Type B pancreatic cell (in vitro differentiated cells): Measurements from ENCODE around the gene TMTC2. TPM values are rescaled to one million over a fixed set of nuclear protein-coding genes. Genes with fewer than 3 reads are reported as not detected.

Experiments
- DNase-seq: peaks from one replicate; pipeline ENCODE4 v3.0.0; 2021; ENCODE audit warnings: mixed read lengths; ENCODE audit not compliant: unreplicated experiment; ENCODE audit errors: extremely low spot score
- H3K27ac Mint-ChIP-seq: 2 replicates; pipeline ENCODE4 v1.8.0; 2021; ENCODE audit warnings: mild to moderate bottlenecking, mixed read lengths
- H3K27me3 Mint-ChIP-seq: 2 replicates; pipeline ENCODE4 v1.8.0; 2021; ENCODE audit warnings: mixed read lengths
- H3K36me3 Mint-ChIP-seq: 2 replicates; pipeline ENCODE4 v1.8.0; 2021; ENCODE audit warnings: mixed read lengths
- H3K4me1 Mint-ChIP-seq: one replicate; pipeline ENCODE4 v1.8.0; 2021; ENCODE audit warnings: mixed read lengths; ENCODE audit not compliant: unreplicated experiment
- H3K4me3 Mint-ChIP-seq: 2 replicates; pipeline ENCODE4 v1.8.0; 2021; ENCODE audit warnings: mild to moderate bottlenecking, mixed read lengths
- H3K9me3 Mint-ChIP-seq: 2 replicates; pipeline ENCODE4 v1.8.0; 2021; ENCODE audit warnings: mixed read lengths
- total RNA-seq: library from RNA; stranded (reverse); gene quantifications from 2 replicates; pipeline ENCODE4 v1.2.1, GENCODE V29; 2021; ENCODE audit warnings: low replicate concordance
- TF ChIP-seq, protein P1 (sequence below): fragments of 200-600 bp; sonication (generic); conservative IDR thresholded peaks from 2 replicates; pipeline ENCODE4 v1.5.0; 2021; ENCODE audit warnings: antibody characterized with exemption, mild to moderate bottlenecking

The TMTC2 gene
- total RNA-seq, 1 donor from 2014 or later: 31.0 TPM

DNA sequence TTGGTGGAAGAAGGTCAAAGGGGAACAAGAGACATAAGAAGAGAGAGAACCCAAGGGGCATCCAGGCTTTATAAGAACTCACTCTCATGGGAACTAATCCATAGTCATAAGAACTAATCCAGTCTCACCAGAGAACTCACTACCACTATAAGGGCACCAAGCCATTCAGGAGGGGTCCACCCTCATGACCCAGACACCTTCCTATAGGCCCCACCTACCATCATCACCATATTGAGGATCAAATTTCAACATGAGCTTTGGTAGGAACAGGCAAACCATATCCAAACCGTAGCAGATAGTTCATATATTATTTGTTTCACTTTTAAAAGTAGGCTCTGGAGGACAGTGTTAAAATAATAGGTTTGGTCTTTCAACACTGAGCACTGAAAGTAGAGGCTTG, 350.1 kb downstream of the TMTC2 start:
- no peaks in the 10 kb centered on the region for H3K9me3 Mint-ChIP-seq
- H3K4me3 Mint-ChIP-seq: no peak overlapping the region
- DNase-seq: no peak
- TF ChIP-seq, protein P1, sequence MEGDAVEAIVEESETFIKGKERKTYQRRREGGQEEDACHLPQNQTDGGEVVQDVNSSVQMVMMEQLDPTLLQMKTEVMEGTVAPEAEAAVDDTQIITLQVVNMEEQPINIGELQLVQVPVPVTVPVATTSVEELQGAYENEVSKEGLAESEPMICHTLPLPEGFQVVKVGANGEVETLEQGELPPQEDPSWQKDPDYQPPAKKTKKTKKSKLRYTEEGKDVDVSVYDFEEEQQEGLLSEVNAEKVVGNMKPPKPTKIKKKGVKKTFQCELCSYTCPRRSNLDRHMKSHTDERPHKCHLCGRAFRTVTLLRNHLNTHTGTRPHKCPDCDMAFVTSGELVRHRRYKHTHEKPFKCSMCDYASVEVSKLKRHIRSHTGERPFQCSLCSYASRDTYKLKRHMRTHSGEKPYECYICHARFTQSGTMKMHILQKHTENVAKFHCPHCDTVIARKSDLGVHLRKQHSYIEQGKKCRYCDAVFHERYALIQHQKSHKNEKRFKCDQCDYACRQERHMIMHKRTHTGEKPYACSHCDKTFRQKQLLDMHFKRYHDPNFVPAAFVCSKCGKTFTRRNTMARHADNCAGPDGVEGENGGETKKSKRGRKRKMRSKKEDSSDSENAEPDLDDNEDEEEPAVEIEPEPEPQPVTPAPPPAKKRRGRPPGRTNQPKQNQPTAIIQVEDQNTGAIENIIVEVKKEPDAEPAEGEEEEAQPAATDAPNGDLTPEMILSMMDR: no peak
- no peaks in the 10 kb centered on the region for H3K4me1 Mint-ChIP-seq
- no peak overlapping the region for H3K27ac Mint-ChIP-seq
- H3K36me3 Mint-ChIP-seq: no peaks in the 10 kb centered on the region
- H3K27me3 Mint-ChIP-seq: no peaks in the 10 kb centered on the region

DNA sequence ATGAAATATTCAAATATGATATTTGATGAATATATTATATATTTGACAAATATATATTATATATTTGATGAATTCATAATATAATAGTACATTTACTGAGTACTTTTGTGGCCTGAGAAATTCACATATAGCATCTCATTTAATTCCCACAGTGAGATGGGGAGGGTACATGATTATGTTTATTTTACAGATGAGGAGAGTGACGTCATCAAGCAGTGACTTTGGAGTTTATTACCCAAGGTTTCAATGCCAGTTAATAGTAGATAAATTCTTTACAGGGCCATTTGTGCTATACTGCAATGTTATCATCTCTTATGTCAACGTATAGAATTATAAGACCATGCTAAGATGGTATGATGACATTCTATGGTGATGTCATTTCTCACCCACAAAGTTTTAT, 352.7 kb downstream of the TMTC2 start:
- no peak overlapping the region for H3K4me3 Mint-ChIP-seq
- peaks cover 10% of the 10 kb centered on the region for H3K4me1 Mint-ChIP-seq
- peaks cover 3% of the 10 kb centered on the region for H3K36me3 Mint-ChIP-seq
- DNase-seq: no peak
- H3K9me3 Mint-ChIP-seq: no peaks in the 10 kb centered on the region
- H3K27ac Mint-ChIP-seq: no peak overlapping the region
- no peaks in the 10 kb centered on the region for H3K27me3 Mint-ChIP-seq
- TF ChIP-seq, protein P1: no peak

DNA sequence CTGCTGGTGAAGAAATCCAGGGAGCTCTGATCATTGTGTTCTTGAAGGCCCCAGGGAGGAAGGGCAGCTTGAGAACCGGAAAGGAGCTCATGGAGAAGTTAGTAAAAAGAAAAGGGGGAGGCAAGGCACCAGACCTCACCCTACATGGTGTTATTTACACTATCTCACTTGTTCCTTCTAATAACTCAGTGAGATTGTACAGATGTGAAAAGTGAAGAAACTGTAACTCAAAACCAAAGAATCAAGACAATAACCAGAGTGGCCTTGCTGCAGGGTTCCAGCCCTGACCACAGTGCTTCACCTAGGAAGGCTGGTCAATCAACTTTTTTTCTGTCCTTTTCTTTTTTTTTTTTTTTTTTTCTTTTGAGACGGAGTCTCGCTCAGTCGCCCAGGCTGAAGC, 353.6 kb downstream of the TMTC2 start:
- Mint-ChIP-seq H3K36me3 (peaks cover 3% of the 10 kb centered on the region), H3K27ac (no peak overlapping the region), H3K27me3 (no peaks in the 10 kb centered on the region), H3K4me1 (peaks cover 10% of the 10 kb centered on the region), H3K4me3 (no peak overlapping the region), H3K9me3 (no peaks in the 10 kb centered on the region)
- TF ChIP-seq, protein P1: no peak
- DNase-seq: no peak

GRCh38 chr12:83040991-83041390, 354.3 kb downstream of the TMTC2 start:
- TF ChIP-seq, protein P1: no peak
- Mint-ChIP-seq H3K9me3 (no peaks in the 10 kb centered on the region), H3K27me3 (no peaks in the 10 kb centered on the region), H3K4me3 (no peak overlapping the region), H3K36me3 (peaks cover 3% of the 10 kb centered on the region), H3K27ac (no peak overlapping the region), H3K4me1 (peaks cover 14% of the 10 kb centered on the region)
- DNase-seq: no peak

GRCh38 chr12:83042441-83043200, 355.9 kb downstream of the TMTC2 start:
- H3K27ac Mint-ChIP-seq: no peak overlapping the region

More at GRCh38 chr12:83042441-83043200, 355.9 kb downstream of the TMTC2 start:
- TF ChIP-seq, protein P1: no peak
- no peak for DNase-seq
- H3K36me3 Mint-ChIP-seq: peaks cover 3% of the 10 kb centered on the region
- H3K27me3 Mint-ChIP-seq: no peaks in the 10 kb centered on the region
- no peaks in the 10 kb centered on the region for H3K9me3 Mint-ChIP-seq
- H3K4me1 Mint-ChIP-seq: peaks cover 15% of the 10 kb centered on the region
- no peak overlapping the region for H3K4me3 Mint-ChIP-seq
